HG03159 (cell line): ENCODE results near the gene CLCN4.

Experiments
- ATAC-seq: cut with Tn5 transposase; IDR thresholded peaks from one replicate; pipeline ENCODE4 v1.9.1; 2021; ENCODE audit warnings: mild to moderate bottlenecking, moderate library complexity; ENCODE audit not compliant: unreplicated experiment

CLCN4 gene

GRCh38 chrX:10129229-10129628, 27.5 kb upstream of the CLCN4 start:
- ATAC-seq: no peak

- ATAC-seq: no peak
Measured at GRCh38 chrX:10130354-10130753, 26.4 kb upstream of the CLCN4 start.

GRCh38 chrX:10133980-10134676, 22.6 kb upstream of the CLCN4 start:
- ATAC-seq: no peak

- ATAC-seq: no peak
Measured at GRCh38 chrX:10134921-10135320, 21.9 kb upstream of the CLCN4 start.

- no peak for ATAC-seq
Measured at GRCh38 chrX:10135561-10136399, 21.0 kb upstream of the CLCN4 start.

GRCh38 chrX:10138726-10139125, 18.0 kb upstream of the CLCN4 start:
- ATAC-seq: no peak

- ATAC-seq: no peak
Measured at GRCh38 chrX:10140264-10140663, 16.5 kb upstream of the CLCN4 start.

GRCh38 chrX:10142041-10142599, 14.7 kb upstream of the CLCN4 start:
- ATAC-seq: no peak

- ATAC-seq: no peak
Measured at GRCh38 chrX:10143071-10143983, 13.4 kb upstream of the CLCN4 start.

GRCh38 chrX:10146346-10146745, 10.4 kb upstream of the CLCN4 start:
- ATAC-seq: no peak

- no peak for ATAC-seq
Measured at GRCh38 chrX:10152086-10152485, 4.7 kb upstream of the CLCN4 start.

GRCh38 chrX:10155137-10155536, 1.6 kb upstream of the CLCN4 start:
- no peak for ATAC-seq

- ATAC-seq: no peak
Measured at GRCh38 chrX:10157032-10157341, 212 bp downstream of the CLCN4 start.

GRCh38 chrX:10157543-10157942, 768 bp downstream of the CLCN4 start:
- no peak for ATAC-seq

- no peak for ATAC-seq
Measured at GRCh38 chrX:10158279-10159144, 1.7 kb downstream of the CLCN4 start.

- ATAC-seq: no peak
Measured at GRCh38 chrX:10159145-10159468, 2.3 kb downstream of the CLCN4 start.

GRCh38 chrX:10160211-10160610, 3.4 kb downstream of the CLCN4 start:
- no peak for ATAC-seq

GRCh38 chrX:10163031-10163430, 6.3 kb downstream of the CLCN4 start:
- no peak for ATAC-seq

- no peak for ATAC-seq
Measured at GRCh38 chrX:10164879-10165278, 8.1 kb downstream of the CLCN4 start.

- ATAC-seq: no peak
Measured at GRCh38 chrX:10165580-10166247, 8.9 kb downstream of the CLCN4 start.
